Measurements from ENCODE around the gene CSNK2B.

CSNK2B gene

GRCh38 chr6:31619805-31620585, 45.9 kb upstream of the CSNK2B start (continued):
- TF ChIP-seq ZBTB11 (tag by site-specific recombination; conservative IDR thresholded peaks at IDR 0.05; ENCODE audit: low read depth) (no peak), TCF7L2 (IDR thresholded peaks at IDR 0.05; ENCODE audit: borderline replicate concordance, low read depth, low read length) (no peak), GLI2 (tag by site-specific recombination; IDR thresholded peaks at IDR 0.05; ENCODE audit: borderline replicate concordance, low read depth) (no peak), BCL6B (tag by site-specific recombination; IDR thresholded peaks at IDR 0.05) (no peak), ZBTB44 (tag by site-specific recombination; IDR thresholded peaks at IDR 0.05) (no peak; the same call in 1 of the 2 replicates), ZNF645 (tag by site-specific recombination; IDR thresholded peaks at IDR 0.05) (no peak), KLF16 (tag by site-specific recombination; IDR thresholded peaks at IDR 0.05) (peak; percentile 94), ZNF292 (tag by site-specific recombination; IDR thresholded peaks at IDR 0.05; ENCODE audit: borderline replicate concordance, low read depth) (no peak), ZNF239 (tag by site-specific recombination; IDR thresholded peaks at IDR 0.05) (peak; percentile 18; the same call in 1 of the 2 replicates), ZNF221 (tag by site-specific recombination; IDR thresholded peaks at IDR 0.05; ENCODE audit: borderline replicate concordance) (no peak), ZNF76 (tag by site-specific recombination; IDR thresholded peaks at IDR 0.05; ENCODE audit: borderline replicate concordance, low read depth) (peak; percentile 65), HOXA7 (CRISPR knock-in tag; IDR thresholded peaks at IDR 0.05; ENCODE audit: borderline replicate concordance) (no peak), ZNF549 (tag by site-specific recombination; IDR thresholded peaks at IDR 0.05) (no peak), ZNF610 (tag by site-specific recombination; IDR thresholded peaks at IDR 0.05; ENCODE audit: borderline replicate concordance) (peak; percentile 83; the same call in 1 of the 2 replicates), REPIN1 (tag by site-specific recombination; IDR thresholded peaks at IDR 0.05; ENCODE audit: low read depth) (no peak), MZF1 (tag by site-specific recombination; IDR thresholded peaks at IDR 0.05; ENCODE audit: borderline replicate concordance) (no peak), ZNF140 (tag by site-specific recombination; IDR thresholded peaks at IDR 0.05) (no peak), ZNF174 (tag by site-specific recombination; IDR thresholded peaks at IDR 0.05) (no peak), GLI4 (tag by site-specific recombination; IDR thresholded peaks at IDR 0.05) (no peak), MYNN (tag by site-specific recombination; IDR thresholded peaks at IDR 0.05; ENCODE audit: borderline replicate concordance) (no peak), BCL11B (tag by site-specific recombination; IDR thresholded peaks at IDR 0.05; ENCODE audit: low read depth) (no peak), ZNF449 (tag by site-specific recombination; IDR thresholded peaks at IDR 0.05) (no peak; the same call in 1 of the 2 replicates), ZNF580 (tag by site-specific recombination; IDR thresholded peaks at IDR 0.05) (no peak), ZNF837 (tag by site-specific recombination; IDR thresholded peaks at IDR 0.05) (no peak), ZNF184 (tag by site-specific recombination; IDR thresholded peaks at IDR 0.05) (no peak), KLF7 (tag by site-specific recombination; IDR thresholded peaks at IDR 0.05; ENCODE audit: borderline replicate concordance) (no peak; the same call in 1 of the 2 replicates), ZNF555 (tag by site-specific recombination; conservative IDR thresholded peaks at IDR 0.05) (no peak), ZNF133 (tag by site-specific recombination; IDR thresholded peaks at IDR 0.05) (no peak), KLF17 (tag by site-specific recombination; IDR thresholded peaks at IDR 0.05) (peak; percentile 86)
